ENCODE measurements around the gene ASIC2.

Gene ASIC2

DNA sequence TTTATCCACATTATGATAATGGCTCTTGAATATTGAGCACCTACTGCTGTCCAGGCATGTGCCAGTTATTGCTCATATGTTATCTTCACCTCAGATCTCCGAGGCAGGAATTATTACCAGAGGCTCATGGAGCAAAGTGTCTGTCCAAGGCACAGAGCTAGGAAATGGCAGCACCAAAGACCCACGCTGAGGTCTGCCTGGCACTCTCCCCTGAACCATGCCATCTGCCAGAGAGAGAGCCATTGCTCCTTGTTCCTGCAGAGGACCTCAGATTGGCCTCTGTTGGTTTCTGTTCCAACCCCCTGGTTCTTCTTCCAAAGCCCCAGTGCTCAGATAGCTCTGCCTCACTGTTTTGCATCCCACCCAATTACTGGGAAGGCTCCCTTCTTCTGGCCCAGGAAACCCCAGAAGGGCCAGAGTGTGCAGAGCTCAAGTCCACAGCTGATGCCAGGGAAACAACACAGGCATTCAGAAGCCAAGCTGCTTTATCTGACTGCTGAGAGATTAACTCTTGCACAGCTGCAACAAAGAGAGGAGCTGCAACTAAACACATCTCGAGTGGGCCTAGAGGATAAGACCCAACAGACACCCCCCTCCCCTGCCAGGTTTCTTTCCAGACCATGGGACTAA, 5.9 kb downstream of the ASIC2 start:
- no peak for DNase-seq

DNA sequence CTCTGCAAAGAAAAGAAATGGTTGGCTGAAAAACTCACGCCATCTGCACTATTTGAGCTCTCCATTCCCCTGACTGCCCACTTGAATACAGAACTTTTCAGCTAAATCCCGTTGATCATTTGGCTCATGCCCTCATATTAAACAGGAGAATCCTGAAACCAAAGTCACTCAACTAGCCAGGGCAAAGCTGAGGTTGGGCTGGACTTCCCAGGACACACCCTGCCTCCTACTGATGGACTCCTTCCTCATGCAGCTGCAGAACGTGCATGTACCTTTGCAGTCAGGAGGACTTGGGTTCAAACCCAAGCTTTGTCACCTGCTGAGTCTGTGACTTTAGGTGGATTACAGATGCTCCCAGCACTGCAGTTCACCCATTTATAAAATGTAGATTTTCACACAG, 7.7 kb downstream of the ASIC2 start:
- DNase-seq, result no peak

DNA sequence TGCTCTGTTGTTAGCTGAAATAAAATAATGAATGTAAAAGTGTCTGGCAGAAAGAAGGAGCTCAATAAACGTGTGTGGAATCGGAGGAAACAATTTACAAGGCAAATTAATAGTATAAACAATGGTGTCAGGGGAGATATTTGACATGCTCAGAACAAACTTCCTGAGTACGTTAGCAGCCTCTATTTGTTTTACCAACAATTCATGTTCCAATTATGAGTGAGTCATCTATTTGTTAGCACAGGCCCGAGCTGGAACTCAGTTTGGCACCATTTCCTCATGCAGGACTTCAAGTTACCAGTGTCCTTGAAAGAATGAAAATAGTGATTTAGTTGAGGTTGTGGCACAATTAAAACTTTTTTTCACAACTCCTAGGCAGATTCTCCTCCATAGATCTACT, 9.1 kb downstream of the ASIC2 start:
- DNase-seq, result no peak

DNA sequence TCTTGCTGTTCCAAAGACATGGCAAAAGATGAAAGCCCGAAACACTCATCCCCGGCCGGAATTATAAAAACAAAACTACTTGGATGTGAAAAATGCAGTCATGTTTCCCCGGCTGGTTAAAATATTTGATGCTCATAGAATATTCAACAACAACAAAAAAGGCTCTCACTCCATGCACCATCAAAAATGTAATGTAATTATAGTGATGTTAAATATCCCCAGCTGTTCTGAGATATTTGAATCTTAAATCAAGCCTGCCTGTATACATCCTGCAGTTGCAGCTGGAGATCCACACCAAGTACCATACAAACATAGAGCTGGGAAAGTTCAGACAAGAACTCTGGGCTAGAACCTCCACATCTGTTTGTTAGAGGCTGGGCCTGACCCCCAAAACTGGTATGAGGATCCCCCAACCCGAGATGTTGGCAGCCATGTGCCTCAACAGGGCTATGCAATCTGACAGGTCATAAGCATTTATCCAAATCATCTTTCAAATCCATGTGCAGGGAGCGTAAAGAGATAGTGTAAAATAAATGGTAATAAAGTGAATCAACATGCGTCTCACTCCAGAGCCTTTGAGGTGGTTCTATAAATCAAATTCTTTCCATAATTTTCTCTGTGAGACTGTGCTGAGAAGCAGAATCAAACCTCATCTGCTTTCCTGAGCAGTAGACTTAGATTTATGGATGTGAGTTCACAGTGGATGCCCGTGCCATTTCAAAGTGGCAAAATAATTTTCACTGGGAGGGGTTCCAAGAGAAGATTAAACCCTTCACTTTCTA, 12.7 kb downstream of the ASIC2 start:
- DNase-seq, result no peak

DNA sequence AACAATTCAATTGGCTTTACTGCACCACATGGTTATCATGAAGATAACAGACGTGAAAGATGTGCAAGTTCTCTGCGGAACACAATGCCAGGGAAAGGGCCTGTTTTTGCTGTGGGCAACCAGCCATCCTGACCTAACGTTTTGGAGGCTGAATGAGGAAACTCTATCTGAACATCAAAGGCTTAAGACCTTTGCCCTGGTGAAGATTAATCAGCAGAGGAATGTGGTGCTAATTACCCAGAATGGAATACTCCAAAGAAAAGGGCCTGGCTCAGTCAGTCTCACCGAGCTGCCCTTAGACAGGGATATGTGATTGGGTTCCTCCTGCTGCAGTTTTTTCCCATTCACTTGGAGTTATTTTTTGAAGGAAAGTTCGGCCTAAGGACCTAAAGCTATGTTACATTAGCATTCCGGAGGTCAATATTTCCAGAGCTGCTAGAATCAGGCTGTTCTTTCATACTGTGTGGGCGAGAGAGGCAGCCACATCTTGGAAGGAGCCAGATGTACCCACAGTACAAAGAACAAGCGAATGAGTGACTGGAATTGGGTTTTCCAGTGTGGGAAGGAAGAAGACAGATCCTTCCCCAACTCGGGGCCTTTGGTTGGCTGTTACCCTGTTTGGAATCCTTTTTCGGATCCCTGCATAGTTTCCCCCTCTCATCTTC, 15.5 kb downstream of the ASIC2 start:
- DNase-seq, result no peak

DNA sequence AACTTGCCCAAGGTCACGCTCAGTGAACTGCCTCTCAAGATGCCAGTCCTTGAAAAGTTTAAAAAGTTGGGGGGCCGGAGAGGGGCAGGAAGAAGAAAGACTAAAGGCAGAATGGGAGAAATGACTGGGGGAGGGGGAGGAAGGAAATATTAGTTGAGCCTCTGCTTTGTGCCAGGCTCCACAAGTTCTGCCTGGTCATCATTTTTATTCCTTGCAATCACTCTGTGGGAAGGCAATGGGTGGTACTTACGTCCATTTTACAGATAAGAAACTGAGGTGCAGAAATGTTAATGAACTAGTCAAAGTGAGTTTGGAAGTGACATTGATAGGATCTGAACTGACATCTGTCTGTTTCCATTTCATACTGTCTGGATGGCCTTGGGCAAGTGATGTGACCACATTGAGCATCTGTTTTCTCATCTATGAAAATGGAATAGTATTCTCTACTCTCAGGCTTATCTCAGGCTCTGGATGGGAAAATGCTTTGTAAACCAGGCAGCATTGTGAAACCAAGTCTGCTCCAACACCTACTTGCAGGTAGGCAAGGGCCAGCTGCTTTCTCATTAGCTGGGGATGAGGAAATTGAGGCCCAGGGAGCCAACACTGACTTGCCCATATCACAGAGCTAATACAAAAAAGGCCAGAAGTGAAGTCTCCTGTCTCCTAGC, 19.2 kb downstream of the ASIC2 start:
- DNase-seq, result no peak

DNA sequence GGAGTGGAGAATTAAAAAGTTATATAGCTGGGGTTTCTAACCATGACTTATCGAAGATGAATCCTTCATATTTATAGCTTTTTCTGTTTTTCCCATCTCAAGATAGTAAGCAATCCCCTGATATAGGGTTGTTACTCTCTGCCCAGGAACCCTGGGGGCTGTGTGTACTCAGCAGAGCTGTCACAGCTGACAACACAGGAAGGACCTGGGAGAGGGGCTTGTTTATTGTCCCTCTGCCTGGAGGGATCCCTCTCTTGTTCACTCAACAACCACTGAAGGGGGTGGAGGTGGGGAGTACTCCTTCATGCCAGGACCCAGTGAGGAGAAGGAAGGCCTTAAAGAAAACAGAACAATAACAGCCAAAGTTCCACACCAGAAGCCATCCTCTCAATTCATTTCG, 19.8 kb downstream of the ASIC2 start:
- no peak for DNase-seq

DNA sequence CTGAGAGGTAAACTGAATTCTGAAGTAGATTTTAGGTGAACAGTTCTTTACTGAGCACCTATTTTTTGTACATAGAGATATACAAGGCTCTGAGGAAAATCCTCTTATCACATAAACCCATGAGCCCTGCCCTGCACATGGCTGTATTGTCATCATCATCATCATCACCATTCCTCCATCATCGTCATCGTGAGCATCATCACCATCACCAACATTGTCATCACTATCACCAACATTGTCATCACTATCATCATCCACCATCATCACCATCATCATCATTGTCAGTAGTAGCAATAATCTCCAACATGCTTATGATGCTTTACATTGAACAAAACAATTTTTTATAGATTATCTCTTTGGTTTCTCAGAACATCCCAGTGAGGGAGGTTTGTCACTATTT, 20.7 kb downstream of the ASIC2 start:
- no peak for DNase-seq

DNA sequence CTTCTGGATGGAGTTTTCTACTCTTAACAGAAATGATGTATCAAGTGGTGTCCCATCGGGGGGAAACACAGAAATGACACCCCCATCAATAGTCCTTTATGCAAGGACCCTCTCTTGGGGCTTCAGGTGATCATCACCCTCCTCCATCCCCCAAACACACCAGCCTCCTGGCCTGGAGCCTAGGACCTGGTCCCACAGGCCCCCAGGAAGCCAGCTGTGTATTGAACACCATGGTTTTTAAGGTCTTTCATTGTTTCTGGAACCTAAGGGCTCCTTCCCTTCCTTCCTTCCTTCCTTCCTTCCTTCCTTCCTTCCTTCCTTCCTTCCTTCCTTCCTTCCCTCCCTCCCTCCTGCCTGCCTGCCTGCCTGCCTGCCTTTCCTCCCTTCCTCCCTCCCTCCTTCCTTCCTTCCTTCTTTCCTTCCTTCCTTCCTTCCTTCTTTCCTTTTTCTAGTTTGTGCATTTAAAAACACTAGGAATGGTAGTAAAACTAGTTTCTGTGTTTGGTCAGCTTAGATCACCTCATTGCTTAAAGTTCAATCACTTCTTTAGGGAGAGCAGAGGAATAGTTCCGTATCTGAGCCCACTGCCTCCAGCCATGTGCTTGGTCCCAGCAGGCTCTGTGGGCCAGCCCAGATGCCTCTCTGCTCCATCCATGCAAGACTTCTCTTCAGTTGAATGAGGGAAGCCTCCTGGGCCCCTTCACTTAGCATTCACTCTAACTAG, 23.6 kb downstream of the ASIC2 start:
- DNase-seq, result no peak

DNA sequence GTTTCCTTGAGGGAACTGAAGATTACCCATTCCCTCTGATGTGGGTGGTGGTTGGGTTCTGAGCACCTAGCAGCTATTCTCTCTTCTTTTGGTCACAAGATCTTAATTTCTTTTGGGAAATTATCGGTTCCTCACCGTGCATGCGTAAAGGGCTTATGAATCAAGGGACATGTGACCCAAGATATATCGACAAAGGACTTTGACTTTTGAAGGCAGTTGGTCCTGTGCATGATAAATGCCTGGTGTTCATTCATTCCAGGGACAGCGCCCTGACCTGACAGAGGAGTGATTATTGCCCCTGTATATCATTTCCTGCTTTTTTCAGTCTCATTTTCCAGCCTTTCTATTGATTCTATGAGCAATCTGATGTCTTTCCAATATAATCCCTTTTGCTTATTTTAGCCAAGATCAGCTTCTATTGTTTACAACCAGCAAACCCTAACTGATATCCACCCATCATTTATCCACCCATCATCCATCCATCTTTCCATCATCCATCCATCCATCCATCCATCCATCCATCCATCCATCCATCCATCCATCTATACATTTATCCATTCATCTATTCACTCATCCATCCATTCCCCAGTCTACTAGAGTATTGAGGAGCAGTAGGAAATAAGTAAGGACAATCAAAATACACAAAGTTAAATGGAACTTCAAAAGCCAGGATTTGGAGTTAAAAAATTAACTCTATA, 25.1 kb downstream of the ASIC2 start:
- DNase-seq, result no peak

DNA sequence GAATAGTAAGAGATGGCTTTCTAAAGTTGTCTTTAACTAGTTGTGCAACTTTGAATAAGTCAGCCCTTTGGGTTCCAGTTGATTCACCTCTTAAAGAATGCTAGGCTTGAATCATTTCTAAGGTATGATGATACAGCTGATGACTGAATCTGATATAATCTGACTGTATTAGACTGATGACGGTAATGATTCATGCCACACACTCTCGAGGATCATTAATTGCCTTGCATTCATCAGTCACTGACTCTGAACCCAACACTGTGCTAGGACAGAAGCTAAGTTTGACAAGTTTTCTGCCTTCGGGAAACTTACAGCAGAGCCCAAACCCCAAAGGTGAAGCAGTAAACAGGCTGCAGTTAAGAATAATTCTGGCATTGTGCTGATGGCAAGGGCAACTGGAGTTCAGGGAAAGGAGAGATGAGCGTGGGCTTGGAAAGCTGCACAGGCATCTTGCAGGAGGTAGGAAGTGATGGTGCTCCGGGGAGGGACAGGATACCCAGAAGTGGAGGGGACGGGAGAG, 25.8 kb downstream of the ASIC2 start:
- no peak for DNase-seq

DNA sequence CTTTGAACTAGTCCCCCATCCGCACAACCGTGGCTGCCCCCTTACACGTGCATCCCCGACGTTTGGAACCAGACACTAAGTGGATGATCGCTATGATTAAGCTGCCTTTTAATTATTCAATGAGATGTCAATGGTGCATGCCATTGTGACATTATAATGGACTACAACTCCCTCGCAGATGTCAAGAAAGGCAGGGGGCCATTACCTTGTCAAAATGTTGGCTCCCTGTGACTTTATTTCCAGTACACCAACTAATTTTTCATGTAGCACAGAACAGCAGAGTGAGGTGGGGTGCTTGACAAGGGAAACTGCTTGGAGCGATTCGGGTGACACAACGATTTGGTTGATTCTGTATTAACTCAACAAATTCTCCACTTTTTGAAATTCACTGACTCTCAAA, 26.5 kb downstream of the ASIC2 start:
- DNase-seq, result no peak

DNA sequence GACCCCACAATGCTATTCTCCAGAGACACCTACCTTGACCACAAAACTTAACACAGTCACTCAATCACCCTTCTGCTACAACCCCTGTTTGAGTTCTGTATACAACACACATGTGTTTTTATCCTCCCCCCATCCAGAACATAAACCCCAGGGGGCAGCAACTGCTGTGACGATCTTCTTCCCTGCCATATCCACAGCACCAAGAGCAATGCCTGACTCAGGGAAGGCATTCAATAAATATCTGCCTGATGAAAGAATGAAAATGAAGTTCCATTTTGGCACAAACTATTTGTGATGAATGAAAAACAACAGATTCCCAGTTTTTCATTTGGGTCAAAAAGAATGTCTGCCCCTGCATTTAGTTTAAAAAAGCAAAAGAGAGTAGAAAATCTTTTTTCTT, 27.0 kb downstream of the ASIC2 start:
- no peak for DNase-seq

DNA sequence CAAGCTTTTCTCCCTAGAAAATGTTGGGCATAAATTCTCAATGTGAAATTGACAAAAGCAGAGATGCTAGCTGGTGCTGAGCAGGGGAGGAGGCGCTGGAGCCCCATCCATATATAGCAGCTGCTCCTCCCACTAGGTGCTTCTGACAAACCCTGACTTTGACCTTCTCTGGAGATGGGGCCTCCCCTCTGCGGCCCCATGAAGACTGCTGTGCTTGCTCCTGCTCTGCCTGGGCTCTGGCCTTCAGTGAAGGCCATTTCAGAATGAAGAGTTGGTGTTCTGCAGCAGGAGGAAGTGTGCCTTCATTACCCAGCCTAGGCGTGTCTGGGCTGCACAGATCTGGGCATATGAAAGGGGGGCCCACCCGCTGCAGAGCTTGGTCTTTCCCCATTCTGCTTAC, 29.7 kb downstream of the ASIC2 start:
- DNase-seq, result no peak

DNA sequence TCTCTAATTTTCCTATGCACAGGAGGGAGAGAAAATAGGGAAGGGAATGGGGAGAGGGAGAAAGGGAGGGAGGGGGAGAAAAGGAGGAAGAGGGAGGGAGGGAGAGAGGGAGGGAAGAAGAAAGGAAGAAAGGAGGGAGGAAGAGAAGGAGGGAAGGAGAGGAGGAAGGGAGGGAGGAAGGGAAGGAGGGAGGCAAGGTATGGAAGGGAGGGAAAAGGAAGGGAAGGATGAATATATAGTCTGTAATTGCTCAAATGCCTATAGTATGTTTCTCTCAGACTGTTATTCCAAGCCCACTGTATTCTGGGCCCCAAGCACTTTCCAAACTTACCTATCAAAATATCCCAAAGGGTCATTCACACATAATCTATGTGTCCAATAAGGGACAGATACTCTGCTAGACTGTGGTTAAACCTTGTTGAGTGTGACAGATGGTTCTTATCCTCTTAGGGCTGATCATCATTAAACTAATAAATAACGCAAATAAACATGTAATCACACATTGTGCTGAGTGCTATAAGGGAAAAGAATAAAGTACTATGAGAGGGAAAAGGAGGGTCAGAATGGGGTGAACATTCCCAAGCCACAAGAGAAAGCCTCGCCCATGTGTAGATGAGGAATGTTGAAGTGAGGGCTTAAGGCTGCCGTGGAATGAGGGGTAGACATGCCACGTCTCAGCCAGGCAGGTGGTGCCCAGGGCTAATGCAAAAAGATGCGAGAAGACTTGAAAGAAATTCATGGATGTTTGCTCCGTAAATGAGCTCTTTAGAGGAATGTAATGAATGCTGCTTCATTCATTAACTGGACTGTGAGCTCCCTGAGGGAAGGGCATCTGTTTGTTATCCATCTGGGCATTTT, 30.6 kb downstream of the ASIC2 start:
- DNase-seq, result no peak

DNA sequence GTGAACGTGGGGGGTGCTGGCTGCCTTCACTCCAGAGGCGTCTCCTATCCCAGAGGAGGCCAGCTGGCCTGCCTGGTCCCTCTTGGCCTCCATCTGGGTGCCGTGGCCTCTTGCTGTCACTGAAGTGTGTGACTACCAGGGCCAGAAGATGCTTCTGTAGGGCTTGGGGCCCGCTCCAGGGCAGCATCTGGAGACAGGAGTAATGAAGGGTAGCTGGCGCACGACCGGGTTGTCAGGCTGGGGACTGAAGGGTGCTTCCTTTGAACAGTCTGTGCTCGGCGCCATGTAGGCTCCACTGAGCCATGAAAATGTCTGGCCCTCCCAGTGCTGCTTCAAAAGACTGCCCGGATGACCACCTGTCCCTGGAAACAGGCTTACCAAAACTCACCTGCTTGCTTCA, 31.3 kb downstream of the ASIC2 start:
- no peak for DNase-seq

DNA sequence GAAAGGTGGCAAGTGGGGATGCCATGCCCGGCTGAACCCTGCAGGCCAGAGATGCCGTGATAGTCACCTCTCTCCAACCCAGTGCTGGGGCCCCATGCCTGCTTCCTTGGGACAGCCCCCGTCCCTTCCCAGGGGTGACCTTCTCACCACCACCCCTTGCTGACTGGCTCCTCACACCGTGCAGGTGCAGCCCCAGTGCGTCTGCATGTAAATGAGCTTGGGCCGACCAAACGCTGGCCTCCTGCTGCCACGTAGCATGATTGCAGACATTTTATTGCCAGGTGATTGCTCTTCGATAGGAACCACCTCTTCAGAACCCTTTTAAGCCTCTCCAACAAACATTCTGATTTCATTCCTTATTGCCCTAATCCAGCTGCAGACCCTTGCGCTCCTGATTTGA, 32.5 kb downstream of the ASIC2 start:
- DNase-seq, result no peak

DNA sequence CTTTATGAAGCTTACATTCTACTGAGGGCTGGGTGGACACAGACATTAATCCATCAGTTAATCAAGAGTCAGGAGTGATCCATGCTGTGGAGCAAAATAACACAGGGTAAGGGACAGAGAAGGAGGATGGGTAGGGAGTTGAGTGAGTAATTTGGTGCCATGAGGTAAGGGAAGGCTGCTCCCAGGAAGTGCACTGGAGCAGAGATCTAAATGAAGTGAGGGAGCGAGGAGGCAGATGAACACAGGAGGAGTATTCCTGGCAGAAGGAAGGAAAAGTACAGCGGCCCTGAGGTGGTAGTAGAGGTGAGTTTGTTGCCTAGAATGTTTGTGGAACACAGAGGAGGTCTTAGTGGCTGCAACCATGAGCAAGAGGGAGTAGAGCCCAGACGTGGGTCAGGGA, 34.8 kb downstream of the ASIC2 start:
- no peak for DNase-seq

DNA sequence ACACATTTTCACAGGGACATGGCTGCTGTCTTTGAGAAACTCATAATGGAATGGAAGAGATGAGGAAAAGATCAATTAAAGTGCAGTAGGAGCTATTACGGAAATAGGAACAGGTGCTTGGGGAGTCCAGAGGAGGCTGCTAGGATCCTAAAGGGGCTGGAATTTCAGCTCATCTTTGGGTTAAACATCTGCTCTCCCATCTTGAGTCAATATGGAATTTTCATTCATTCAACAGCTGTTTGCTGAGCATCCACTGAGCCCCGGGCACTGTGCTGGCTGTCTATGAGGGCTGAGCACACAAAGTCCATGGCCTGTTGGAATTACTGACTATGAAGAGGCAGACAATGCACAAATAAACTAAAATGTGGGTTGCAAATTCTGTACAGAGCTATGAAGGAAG, 47.9 kb downstream of the ASIC2 start:
- no peak for DNase-seq

DNA sequence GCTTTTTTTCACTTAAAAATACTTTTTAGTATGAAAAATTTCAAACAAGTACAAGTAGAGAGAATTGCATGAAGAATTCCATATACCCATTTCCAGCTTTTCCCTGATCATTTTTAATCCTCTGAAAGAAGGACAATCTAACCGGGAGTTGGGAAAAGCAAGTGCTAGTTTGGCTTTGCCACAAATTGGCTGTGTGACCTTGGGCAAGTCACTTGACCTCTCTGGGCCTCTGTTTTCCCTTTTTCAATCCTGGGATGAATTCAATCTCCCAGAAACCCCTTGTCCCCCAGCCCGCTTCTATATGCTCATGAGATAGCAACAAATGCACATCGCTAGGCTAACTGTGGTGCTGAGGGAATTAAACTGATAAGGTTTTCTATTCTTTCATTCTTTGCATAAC, 49.4 kb downstream of the ASIC2 start:
- DNase-seq, result no peak

Data from stimulated activated naive CD4-positive, alpha-beta T cell treated with Interleukin-2 at 50 U/mL for 16 hours (primary cell).